ENCODE measurements around the gene TMEM132C. TPM values are rescaled to one million over a fixed set of nuclear protein-coding genes. Genes with fewer than 3 reads are reported as not detected.

The TMEM132C gene
- total RNA-seq, 1 experiment from 2014 or later = not detected

DNA sequence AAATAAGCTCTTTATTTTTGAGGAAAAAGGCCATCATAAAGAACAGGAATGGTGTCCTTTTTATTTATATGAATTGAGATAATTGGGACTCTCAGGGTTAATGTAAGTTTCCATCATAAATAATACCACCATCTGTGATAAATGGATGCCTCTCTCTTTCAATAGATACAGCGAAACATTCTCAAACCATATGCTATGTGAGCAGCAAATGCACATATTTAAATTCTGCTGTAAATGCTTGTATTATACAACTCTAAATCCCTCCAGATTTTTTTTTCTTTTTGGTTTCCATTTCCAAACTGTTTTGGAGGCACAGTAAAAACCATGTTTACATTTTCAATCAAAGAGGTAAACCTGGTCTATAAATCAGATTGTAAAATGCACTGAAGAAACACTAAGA is 132.3 kb downstream of the TMEM132C start:
- no peak for TF ChIP-seq CTCF (IDR thresholded peaks at IDR 0.05; ENCODE audit: unreplicated experiment)
- BruUV-seq (replicated peaks) = no TSS peak
- intact Hi-C loops (cut with micrococcal nuclease) = no loop called here
- Mint-ChIP-seq H3K4me1 (ENCODE audit: insufficient read depth, unreplicated experiment) (no peaks in the 10 kb centered on the region), H3K27me3 (ENCODE audit: insufficient read depth, unreplicated experiment) (no peaks in the 10 kb centered on the region), H3K36me3 (ENCODE audit: insufficient read depth, unreplicated experiment) (no peaks in the 10 kb centered on the region), H3K9me3 (ENCODE audit: unreplicated experiment) (peaks cover 49% of the 10 kb centered on the region), H3K27ac (ENCODE audit: low read depth, unreplicated experiment) (no peak overlapping the region), H3K4me3 (ENCODE audit: unreplicated experiment) (no peak overlapping the region)
- no peak for DNase-seq (ENCODE audit: unreplicated experiment)
- POLR2A ChIA-PET = no interaction called here
- CTCF ChIA-PET = no interaction called here

- peaks cover 54% of the 10 kb centered on the region for H3K9me3 Mint-ChIP-seq (ENCODE audit: unreplicated experiment)
- no peak overlapping the region for H3K4me3 Mint-ChIP-seq (ENCODE audit: unreplicated experiment)
- intact Hi-C loops (cut with micrococcal nuclease) = no loop called here
- CTCF ChIA-PET = no interaction called here
- H3K27me3 Mint-ChIP-seq (ENCODE audit: insufficient read depth, unreplicated experiment) = no peaks in the 10 kb centered on the region
- no peak for DNase-seq (ENCODE audit: unreplicated experiment)
- no peak overlapping the region for H3K27ac Mint-ChIP-seq (ENCODE audit: low read depth, unreplicated experiment)
- no TSS peak for BruUV-seq (replicated peaks)
- no peak for TF ChIP-seq CTCF (IDR thresholded peaks at IDR 0.05; ENCODE audit: unreplicated experiment)
- POLR2A ChIA-PET = no interaction called here
- H3K4me1 Mint-ChIP-seq (ENCODE audit: insufficient read depth, unreplicated experiment) = no peaks in the 10 kb centered on the region
- H3K36me3 Mint-ChIP-seq (ENCODE audit: insufficient read depth, unreplicated experiment) = no peaks in the 10 kb centered on the region
Observed at GRCh38 chr12:128402486-128403243, 135.7 kb downstream of the TMEM132C start.

DNA sequence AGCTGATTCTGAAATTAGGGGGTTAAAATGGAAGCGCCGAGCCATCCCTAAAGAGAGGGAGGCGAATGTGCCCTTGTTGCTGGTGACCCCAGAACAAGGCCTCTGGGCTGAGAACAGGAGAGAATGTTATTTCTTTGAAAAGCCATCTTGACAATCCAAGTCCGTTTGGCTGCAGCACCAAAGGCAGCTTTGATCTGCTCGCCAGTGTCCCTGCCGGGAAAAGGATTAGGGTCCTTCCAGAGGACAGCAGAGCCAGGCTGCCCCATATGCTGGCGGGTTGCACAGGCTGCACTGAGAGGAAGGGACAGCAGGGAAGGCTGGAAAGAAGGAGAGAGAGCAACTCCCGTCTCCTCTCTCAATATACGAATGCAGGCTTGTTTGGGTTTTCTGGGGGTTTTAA is 141.7 kb downstream of the TMEM132C start:
- H3K4me3 Mint-ChIP-seq (ENCODE audit: unreplicated experiment) = no peak overlapping the region
- H3K36me3 Mint-ChIP-seq (ENCODE audit: insufficient read depth, unreplicated experiment) = peaks cover 5% of the 10 kb centered on the region
- H3K9me3 Mint-ChIP-seq (ENCODE audit: unreplicated experiment) = peaks cover 49% of the 10 kb centered on the region
- POLR2A ChIA-PET = no interaction called here
- TF ChIP-seq CTCF (IDR thresholded peaks at IDR 0.05; ENCODE audit: unreplicated experiment) = no peak
- intact Hi-C loops (cut with micrococcal nuclease) = no loop called here
- BruUV-seq (replicated peaks) = no TSS peak
- no peak overlapping the region for H3K27ac Mint-ChIP-seq (ENCODE audit: low read depth, unreplicated experiment)
- DNase-seq (ENCODE audit: unreplicated experiment) = no peak
- no peaks in the 10 kb centered on the region for H3K27me3 Mint-ChIP-seq (ENCODE audit: insufficient read depth, unreplicated experiment)
- CTCF ChIA-PET = no interaction called here
- no peaks in the 10 kb centered on the region for H3K4me1 Mint-ChIP-seq (ENCODE audit: insufficient read depth, unreplicated experiment)

- H3K27ac Mint-ChIP-seq (ENCODE audit: low read depth, unreplicated experiment) = no peak overlapping the region
- no peak overlapping the region for H3K4me3 Mint-ChIP-seq (ENCODE audit: unreplicated experiment)
- intact Hi-C loops (cut with micrococcal nuclease) = no loop called here
- H3K27me3 Mint-ChIP-seq (ENCODE audit: insufficient read depth, unreplicated experiment) = no peaks in the 10 kb centered on the region
- peaks cover 5% of the 10 kb centered on the region for H3K36me3 Mint-ChIP-seq (ENCODE audit: insufficient read depth, unreplicated experiment)
- no peak for DNase-seq (ENCODE audit: unreplicated experiment)
- TF ChIP-seq CTCF (IDR thresholded peaks at IDR 0.05; ENCODE audit: unreplicated experiment) = no peak
- ChIA-PET POLR2A (no interaction called here), CTCF (no interaction called here)
- no TSS peak for BruUV-seq (replicated peaks)
- H3K9me3 Mint-ChIP-seq (ENCODE audit: unreplicated experiment) = peaks cover 43% of the 10 kb centered on the region
- H3K4me1 Mint-ChIP-seq (ENCODE audit: insufficient read depth, unreplicated experiment) = no peaks in the 10 kb centered on the region
Observed at GRCh38 chr12:128415036-128415560, 148.1 kb downstream of the TMEM132C start.
